MM.1S (cell line): ENCODE measurements around the gene CAST.

ENCODE experiments used
- EZH2 ChIP-seq: fragments of 300-600 bp; sonication (generic); optimal IDR thresholded peaks from 2 replicates; pipeline ENCODE3; 2017; ENCODE audit warnings: low read depth, mild to moderate bottlenecking, antibody characterized with exemption, low read length, mixed read lengths
- EZH2phosphoT487 ChIP-seq: fragments of 300-600 bp; sonication (generic); IDR thresholded peaks from 2 replicates; pipeline ENCODE4 v1.6.1; 2018; ENCODE audit warnings: antibody characterized with exemption, low read length
- TF ChIP-seq, protein P1 (sequence below): fragments of 300-600 bp; sonication (generic); IDR thresholded peaks from 2 replicates; pipeline ENCODE4 v1.5.1; 2016; ENCODE audit warnings: antibody characterized with exemption, low read length, mixed read lengths

DNA sequence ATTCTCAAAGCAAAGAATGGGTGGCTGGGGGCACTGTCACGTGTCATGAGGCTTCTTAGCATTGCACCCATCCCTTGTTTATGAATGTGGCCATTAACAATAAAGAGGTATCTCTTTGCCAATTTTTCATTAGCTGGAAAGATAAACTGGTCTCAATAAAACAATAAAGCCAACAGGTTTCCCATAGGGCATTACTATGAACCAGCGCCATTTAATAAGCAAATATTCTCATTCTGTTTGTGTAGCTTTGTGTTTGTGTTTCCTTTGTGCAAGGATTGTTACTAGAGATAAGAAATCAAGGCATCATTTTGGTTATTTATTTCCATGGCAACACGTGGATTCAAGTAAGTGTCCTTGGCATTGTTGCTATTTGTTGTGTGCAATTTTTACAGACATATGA, 37.6 kb upstream of the CAST start:
- TF ChIP-seq EZH2 (no peak), EZH2phosphoT487 (no peak)
- TF ChIP-seq, protein P1, sequence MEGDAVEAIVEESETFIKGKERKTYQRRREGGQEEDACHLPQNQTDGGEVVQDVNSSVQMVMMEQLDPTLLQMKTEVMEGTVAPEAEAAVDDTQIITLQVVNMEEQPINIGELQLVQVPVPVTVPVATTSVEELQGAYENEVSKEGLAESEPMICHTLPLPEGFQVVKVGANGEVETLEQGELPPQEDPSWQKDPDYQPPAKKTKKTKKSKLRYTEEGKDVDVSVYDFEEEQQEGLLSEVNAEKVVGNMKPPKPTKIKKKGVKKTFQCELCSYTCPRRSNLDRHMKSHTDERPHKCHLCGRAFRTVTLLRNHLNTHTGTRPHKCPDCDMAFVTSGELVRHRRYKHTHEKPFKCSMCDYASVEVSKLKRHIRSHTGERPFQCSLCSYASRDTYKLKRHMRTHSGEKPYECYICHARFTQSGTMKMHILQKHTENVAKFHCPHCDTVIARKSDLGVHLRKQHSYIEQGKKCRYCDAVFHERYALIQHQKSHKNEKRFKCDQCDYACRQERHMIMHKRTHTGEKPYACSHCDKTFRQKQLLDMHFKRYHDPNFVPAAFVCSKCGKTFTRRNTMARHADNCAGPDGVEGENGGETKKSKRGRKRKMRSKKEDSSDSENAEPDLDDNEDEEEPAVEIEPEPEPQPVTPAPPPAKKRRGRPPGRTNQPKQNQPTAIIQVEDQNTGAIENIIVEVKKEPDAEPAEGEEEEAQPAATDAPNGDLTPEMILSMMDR: no peak
